Esophagus muscularis mucosa (tissue), 3 donors: ENCODE results near the gene MTNR1A.

Experiments
- CTCF ChIP-seq, 3 experiments: fragments of 200-600 bp in 2 of 3; fragments of 450-650 bp in 1 of 3; sonication (generic) in 2 of 3; IDR thresholded peaks; one replicate each; pipeline ENCODE4 v1.5.1; 2017 to 2019; ENCODE audit warnings: antibody characterized with exemption in 3 of 3, mild to moderate bottlenecking in 2 of 3, moderate library complexity in 1 of 3
- POLR2A ChIP-seq: fragments of 450-650 bp; IDR thresholded peaks from one replicate; pipeline ENCODE4 v1.6.1; 2017; ENCODE audit warnings: antibody characterized with exemption, moderate library complexity, mild to moderate bottlenecking, low read depth

GRCh38 chr4:186599483-186599882 is 44.1 kb upstream of the MTNR1A start:
- TF ChIP-seq CTCF (IDR thresholded peaks at IDR 0.05) (no peak), POLR2A (no peak)
